Stimulated activated naive CD4-positive, alpha-beta T cell treated with Interleukin-2 at 50 U/mL for 16 hours (primary cell): ENCODE data around the gene CELSR2.
"Not testable (repeated sequence)": the region's sequence is repeated elsewhere in the genome, so short reads cannot be mapped to it uniquely, and the experiment has no call there.

Experiments
- DNase-seq: peaks from one replicate; lab custom pipeline; 2025; lab: John Stamatoyannopoulos, UW

CELSR2 gene

DNA sequence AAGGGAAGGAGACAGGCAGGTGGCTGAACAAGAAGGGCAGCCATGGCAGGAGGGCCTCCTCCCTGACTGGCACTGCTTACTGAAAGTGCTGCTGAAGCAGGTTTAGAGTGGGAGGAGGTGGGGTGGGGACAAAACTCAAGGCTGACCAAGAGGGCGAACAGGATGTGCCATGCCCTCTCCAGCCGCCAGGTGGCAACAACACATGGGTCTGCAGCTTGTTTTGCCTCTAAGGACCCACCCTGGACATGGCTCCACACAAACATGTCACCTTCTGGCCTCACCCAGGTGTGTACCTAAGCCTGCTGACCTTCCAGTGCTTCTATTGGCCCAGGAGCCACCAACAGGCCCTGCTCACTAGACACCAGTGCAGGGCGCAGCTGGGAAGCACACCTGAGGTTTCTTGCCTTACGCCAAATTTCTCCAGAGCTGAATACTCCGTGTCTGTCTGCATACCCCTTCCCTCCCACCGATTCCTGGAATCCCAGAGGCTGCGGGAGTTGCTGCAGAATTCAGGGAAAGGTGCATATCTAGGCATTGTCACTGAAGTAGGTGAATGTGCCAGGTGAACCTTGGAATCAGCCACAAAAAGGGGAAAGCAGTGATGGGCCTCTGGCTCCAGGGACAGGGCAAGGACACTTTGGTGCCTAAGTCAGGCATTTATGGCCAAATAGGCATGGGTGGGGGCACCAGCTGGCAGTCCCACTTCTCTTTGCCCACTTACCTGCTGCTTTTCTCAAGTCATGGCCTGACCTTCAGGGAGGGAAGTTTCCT lies 28.3 kb downstream of the CELSR2 start:
- peak; percentile 53 for DNase-seq

DNA sequence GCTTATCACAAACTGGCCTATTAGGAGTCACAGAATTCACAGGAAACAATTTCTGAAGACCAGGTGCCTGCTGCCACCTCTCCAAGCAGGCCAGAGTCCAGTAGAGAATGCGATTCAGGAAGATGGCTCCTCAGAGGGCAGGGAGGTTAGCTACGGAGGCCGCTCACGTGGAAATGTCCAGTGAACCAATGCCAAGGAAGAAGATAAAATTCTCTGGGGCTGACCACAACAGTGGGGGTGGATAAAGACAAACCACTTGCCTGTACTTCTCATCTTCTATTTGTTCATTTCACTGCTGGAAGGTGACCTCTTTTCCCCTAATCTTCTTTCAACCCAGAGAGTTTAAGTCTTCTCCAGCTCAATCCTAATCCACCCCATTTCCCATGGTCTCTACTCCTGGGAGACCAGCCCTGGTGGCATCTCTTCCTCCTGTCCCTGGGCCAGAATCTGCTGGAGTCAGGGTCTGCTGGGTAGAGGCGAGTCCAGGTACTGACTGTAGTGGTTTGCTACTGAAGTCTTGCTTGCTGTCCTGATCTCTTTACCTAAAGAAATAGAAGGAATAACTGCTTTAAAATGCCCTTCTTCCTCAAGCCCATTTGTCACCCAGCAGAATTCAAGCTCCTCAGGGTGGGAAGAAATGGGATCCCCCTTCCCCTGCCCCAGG lies 30.4 kb downstream of the CELSR2 start:
- DNase-seq = no peak

DNA sequence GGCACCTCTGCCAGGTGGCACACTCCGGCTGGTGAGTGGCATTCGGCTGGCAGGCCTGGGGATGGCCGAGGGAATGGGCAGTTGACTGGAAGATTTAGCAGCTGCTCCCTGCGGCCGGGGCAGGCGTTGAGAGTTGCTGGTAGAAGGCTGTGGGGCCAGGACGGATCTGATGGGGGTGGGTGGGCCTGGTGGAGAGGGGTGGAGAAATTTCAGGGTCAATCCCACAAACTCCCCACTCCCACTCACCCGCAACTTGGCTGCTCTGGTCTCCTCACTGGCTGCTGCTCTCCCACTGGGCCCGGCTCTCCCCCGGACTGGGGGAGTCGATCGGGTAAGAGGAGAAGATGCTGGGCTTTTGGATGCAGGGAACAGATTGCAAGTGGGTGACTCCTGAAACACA lies 31.5 kb downstream of the CELSR2 start:
- no peak for DNase-seq

DNA sequence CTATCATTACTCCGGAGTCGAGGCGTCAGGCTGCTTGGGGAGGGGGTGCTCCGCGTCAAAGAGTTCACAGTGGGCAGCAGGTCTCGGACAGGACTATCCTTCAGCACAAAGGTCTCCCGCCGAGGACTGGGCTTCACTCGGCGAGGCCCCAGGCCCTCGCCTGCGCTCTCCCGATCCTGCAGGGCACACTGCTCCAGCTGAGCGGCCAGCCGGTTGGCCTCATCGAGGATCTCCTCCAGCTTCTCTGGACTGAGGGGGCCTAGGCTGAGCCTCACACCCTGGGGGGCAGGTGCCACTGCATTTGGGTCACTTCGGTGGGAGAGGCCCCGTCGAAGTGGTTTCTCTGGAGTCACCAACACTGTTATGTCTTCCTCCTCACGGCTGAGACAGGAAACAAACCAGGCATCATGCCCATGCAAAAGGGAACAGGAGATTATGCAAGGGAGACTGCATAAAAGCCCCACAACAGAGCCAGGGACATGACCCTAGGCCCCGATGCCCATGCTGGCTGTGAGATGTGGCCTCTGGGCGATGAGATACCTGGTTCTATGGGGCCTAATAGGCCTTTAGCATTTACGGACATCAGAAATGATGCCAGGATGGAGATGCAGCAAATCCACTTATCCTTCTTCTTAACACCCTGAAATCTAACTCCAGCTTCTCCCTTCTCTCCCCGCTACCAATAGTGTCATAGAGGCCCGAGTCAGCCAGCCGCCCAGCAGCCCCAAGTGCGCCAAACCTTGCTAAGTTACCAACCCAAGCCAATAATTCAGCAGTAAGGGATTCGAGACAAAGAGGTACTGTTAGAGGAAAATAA lies 32.5 kb downstream of the CELSR2 start:
- no peak for DNase-seq

DNA sequence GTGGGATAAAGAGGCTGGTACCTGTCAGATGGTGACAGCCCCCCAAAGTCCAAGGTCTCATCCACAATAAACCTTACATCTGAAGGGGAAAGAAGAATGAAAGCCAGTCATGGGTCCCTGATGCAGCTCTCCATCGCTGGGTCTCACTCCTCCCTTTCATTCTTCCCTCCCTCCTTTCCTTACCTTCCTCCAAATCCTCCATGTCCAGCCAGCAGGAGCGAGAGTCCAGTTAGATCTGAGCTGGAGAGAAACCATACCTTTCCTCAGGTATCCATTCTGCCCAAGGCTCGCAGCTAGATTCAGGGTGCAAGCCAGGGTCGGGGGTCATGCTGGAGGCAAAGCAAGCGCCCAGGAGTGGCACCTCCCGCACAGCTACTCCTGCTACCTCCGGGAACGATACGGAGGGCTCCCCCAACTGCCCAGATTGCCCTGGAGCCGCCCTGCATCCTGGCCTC lies 33.2 kb downstream of the CELSR2 start:
- DNase-seq = no peak

DNA sequence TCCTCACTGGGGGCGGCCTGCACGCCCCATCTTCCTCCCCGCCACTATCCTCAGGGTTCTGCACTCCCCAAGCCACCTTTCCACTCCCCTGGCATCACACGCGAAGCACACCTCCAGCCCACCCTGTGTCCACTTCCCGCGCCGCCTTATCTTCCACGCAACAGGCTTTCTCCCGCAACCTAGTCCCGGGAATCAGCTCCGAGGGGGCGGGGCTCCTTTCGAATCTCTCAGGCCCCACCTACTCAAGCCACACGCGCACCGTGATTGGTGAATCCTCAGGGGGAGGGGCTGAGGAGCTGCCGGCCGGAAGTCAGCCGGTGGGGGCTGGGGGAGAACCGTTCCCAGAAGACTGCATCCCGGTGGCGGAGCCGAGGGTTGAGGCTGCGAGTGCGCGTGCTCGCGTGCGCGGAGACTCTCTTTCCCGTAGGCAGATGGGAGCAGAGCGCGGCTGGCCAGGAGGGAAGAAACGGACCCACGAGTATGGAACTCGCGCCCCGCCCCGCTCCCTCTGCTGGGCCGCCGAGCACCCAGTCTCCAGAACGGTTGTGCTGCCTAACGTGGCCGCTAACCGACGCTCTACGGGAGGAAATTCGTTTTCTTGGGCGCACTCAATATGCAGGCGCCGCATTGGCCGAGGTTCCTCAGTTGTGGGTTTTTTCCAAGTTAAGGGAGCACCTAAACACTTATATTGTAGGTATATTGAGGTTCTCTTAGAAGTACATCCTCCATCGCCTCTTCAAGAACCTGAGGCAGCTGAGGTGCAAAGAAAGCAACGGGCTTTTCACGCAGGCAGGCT lies 33.8 kb downstream of the CELSR2 start, which contains the start of gene PSRC1:
Gene PSRC1 (minus strand): TSS at position 194 of the 796 bp plus-strand sequence.
- peak; percentile 88 for DNase-seq

DNA sequence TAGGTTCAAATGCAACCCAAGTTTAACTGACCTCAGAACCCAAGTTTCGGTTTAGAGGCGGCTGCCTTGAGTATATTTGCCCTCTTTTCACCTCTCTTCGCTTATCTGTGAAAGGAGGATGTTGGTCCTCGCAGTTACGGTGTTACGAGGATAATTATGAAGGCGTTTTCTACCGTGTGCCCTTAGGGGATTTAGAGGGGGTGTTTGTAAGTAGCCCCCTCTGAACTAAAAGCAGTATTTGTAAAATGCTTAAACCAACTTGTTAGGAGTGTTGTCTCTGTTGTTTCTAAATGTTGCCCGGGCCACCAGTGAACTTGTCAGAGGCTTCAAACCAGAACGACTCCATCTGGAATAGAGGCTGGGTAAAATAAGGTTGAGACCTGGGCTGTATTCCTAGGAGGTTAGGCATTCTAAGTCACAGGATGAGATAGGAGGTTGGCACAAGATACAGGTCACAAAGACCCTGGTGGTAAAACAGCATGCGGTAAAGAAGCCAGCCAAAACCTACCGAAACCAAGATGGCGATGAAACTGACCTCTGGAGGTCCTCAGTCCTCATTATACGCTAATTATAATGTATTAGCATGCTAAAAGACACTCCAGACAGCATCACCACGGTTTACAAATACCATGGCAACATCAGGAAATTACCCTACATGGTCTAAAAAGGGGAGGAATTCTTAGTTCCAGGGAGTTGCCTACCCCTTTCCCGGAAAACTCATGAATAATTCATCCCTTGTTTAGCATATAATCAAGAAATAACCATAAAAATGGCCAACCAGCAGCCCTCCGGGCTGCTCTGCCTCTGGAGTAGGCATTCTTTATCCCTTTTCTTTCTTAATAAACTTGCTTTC lies 34.6 kb downstream of the CELSR2 start:
- DNase-seq = no peak

DNA sequence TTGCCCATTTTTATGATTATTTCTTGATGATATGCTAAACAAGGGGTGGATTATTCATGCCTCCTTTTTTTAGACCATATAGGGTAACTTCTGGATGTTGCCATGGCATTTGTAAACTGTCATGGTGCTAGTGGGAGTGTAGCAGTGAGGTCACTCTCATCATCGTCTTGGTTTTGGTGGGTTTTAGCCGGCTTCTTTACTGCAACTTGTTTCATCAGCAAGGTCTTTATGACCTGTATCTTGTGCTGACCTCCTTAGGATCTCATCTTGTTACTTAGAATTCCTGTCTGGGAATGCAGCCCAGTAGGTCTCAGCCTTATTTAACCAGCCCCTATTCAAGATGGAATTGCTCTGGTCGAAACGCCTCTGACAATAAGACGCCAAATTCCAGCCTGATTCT lies 37.4 kb downstream of the CELSR2 start:
- not testable (repeated sequence) for DNase-seq

DNA sequence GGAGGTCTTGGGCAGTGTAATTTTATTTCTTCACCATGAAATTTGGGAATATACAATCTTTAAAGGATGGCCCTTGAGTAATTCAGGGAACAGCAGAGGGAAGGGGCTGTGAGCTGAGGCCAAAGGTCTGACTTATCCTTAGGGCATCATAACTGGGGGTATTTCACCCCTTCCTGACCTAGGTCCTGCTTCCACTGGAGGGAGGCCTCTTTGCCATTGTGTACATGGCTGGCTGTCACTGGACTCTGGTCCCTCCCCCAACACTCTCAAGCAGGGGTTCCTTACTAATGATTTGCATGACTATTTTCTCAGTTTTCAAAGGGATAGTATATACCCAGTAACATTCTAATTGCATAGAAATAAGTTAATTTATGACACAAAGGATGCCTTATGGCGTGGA lies 40.8 kb downstream of the CELSR2 start:
- DNase-seq = no peak

DNA sequence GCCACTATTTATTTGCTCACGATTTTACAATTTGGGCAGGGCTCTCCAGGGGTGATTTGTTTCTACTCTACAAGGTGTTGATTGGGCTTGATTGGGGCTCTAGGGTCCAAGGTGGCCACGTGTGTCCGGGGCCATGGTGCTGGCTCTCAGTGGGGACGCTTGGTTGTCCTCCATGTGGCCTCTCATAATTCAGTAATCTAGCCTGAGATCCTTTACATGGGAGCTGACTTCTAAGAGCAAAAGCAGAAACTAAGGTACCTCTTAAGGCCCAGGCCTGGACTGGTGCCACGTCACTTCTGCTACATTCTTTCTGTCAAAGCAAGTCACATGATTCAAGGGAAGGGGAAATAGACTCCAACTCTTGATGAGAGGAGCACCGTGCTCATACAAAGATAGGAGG lies 41.7 kb downstream of the CELSR2 start:
- DNase-seq = no peak

DNA sequence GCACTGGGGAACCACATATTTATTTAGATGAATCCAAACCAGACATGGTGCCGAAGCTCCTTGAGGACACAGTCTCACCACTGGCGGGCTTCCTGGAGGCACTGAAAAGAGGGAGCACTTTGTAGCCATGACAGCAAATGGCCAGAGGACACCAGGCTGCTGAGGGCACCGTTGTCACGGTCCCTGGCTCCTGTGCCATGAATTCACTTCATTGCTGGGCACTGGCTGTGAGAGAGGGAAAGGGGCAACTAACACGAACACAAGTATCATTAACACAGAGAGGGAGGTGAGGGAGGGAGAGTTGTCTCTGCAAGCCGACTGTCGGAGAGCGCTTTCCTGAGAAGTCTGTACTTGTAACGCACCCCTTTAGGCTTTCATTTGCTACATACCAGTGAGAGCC lies 43.0 kb downstream of the CELSR2 start:
- no peak for DNase-seq

DNA sequence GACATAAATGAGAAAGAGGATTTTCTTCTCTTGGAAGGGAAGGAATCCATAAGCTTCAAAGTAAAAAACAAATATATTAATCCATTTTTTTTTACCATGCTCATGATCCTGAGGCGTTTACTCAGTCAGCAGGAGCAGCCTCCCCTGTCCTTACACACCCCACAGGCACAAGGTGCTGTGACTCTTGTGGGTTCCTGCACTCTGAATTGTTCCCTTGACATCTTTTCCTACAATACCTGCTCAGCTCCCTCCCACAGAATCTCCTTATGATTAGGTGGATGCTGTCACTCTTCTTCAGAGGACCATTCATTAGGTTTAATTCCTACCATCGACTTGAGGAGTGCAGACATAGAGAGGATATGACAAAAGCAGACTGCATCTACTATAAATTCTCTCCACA lies 43.7 kb downstream of the CELSR2 start:
- DNase-seq = no peak

DNA sequence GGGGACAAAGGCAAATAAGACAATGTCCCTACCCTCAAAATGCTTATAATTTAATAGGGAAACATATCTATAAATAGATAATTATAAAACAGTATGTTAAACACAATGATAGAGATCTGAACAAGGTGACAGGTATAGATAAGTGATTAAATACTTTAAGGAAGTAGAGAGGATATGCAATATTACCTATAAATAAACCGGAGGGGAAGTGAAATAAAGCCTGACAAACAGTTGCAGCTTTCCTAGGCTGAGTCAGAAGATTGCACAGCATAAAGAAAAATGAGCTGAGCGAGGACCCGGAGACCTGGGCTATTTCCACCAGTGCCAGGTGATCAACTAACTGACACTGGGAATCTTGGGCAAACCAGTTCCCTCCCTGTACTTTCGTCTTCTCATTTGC lies 45.1 kb downstream of the CELSR2 start:
- DNase-seq = no peak

DNA sequence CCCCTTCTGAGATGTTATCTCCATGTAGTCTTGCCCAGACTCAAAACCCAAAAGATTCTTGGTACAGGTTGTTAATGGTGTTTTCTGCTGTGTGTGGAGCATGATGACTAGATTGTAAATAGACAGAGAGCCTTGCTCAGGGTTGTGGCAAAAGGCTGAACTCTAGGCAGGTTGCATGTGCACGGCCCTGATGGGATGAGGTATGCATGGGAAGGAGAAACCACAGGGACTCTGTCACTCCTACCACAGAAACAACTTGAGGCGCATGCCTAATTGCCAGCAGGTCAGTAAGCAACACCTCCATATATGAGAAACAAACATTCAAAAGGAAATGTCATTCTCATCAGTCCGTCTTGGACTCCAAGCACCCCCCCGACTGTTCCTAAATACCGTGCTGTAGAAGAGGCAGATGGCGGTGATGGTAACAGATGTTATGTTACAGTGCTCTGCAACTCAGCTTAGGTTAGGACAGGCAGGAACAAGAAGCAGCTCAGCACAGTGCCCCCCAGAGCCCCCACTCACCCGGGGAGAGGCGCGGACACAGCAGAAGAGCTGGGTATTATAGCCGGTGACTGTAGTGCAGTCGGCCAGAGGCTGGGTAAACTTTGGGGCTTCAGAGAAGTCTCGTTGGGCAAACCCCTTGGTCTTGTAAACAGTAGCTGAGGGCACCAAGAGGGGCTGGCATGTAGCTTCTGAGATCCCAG lies 46.5 kb downstream of the CELSR2 start:
- DNase-seq = no peak

DNA sequence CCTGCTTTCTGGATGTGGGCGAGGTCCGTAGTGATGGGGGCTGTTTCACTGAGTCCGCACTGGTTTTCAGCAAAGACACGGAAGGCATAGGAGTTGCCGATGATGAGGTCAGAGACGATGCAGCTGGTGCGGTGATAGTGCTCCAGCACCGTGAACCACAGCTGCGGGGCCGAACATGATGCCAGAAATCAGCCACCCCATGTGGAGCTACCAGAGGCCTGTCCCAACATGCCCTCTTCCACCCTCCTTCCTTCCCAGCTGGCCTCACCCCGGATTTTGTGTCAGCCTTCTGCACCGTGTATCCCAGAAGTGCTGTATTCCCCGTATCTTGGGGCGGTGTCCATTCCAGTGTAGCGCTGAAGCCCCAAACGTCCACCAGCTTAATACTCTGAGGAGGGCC lies 47.4 kb downstream of the CELSR2 start:
- no peak for DNase-seq

DNA sequence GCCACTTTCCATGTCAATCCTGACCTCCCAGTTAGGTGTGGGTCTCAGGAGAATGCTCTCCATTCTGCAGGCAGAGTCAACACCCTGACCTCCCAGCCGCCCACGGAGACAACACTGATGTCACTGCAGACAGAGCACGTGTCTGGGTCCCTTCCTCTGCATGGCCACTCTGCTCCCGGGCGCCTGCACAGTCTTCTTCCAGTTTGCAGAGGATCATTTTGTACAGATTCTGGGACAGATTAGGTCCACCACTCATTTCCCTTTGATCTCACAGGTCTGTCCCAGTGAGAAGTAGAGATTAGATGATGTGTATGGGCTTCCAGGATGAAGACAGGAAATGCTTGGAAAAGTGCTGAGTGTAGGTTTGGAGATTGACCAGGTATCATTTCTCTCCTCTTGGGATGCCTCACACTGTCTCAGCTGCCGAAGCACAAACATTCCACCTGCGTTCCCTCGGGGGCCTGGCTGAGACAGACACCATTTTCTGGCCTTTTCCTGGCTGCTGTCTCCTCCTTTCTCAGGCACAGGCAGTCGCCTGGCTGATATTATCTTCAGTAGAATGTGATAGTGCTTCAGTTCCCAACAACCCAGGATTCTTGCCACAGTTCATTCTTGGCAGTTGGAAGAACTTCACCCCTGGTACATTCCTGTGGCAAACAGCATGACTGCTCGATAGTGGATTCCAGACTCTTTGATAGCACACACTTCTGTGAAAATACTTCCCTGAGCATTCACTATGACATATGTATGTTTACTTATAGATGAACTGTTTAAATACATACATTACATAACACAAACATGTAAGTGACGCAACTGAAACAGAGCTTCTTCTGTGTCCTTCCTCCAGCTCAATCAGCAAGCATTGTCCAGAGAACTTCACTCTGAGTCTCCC lies 49.6 kb downstream of the CELSR2 start:
- no peak for DNase-seq

DNA sequence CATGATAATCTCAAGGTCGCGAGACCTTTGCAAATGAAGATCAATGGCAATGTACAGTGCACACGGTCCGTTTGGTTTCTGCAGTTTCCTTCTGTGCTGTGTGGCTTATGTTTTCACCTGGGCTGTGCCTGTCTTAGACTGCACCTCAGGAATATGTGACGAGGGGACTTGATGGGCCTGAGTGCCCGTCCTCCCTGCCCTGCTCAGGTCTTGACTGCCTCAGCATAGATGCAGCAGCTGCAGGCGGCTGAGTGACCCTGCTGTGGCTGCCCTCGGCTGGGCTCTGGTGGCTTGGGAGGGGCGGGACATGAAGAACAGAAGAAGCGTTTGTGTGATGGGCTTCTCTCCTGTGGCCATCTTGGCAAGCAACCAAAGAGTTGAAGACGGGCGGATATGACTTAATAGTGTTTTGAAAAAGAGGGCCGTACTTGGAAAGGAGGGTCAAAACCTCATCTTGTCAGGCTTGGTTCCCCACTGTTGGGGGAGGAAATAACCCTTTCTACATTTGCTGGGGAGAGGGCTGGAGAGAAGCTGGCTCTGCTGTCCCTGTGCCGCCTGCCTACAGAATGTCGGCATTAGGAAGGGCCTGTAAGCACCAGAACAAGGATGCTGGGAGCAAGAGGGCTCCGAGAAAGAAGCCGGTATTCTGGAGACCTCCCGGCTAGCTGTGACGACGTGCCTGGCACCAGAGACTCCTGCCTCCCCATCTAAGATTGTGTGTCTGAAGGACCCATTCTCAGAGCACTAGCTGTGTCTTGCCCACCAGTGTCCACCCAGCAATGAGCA lies 50.4 kb downstream of the CELSR2 start:
- no peak for DNase-seq

DNA sequence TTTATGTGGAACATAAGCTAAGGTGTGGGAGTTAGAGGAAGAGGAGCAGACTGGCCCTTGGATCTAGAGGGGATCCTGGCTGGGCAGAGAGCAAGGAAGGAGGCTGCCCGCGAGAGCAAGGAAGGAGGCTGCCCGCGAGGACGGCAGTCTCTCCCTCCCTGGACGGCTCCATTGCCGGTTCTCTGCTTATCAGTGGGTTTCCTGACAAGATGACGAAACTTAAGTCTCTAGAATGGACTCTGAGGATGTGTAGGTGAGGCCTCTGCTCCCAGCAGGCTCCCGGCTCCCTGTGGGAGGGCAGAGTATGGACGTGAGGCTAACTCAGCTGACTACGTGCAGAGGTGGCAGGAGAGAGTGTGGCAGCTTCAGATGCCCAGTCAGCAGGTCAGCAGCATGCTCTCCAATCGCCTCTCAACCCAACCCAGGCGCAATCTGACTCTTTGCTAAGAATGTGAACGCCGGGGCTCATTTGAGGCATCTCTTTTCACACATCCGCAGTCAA lies 51.4 kb downstream of the CELSR2 start:
- DNase-seq = no peak
